NCI-H2171 treated with DMSO at 0.1 percent for 48 hours (cell line): ENCODE measurements around the gene HOXD13.
A peak's percentile ranks its signal among the peaks of the same experiment; 100 is the strongest.

Experiments used
- DNase-seq: peaks from one replicate; lab custom pipeline; 2025; lab: John Stamatoyannopoulos, UW

Gene HOXD13

GRCh38 chr2:176121190-176122051 lies 28.9 kb downstream of the HOXD13 start:
- no peak for DNase-seq

DNA sequence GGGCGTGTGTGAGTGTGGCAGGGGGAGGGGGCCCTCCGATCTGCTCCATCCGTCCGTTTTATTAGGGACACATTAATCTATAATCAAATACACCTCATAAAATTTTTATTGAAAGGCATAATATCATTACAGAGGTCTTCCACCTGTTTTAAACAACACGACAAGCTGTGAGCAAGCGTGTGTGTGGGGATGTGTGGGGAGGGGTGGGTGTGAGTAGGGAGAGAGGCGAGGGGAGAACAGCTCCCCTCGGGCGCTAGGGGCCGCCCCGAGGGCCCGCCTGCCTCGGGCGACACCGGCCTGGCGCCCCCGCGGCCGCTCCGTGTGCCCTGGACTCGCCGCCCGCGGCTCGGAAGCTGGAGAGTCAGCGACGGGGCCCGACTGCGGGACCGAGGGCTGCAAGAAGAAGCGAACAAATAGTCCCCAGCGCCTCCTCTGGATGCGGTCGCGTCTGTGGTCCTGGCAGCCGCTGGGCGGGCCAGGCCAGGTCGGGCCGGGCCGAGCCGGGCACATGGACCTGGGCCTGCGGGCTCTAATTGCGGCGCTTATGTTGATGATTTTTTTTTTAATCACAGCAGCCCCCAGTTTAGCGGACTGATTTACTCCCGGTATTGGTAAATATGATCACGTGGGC lies 29.6 kb downstream of the HOXD13 start:
- no peak for DNase-seq

DNA sequence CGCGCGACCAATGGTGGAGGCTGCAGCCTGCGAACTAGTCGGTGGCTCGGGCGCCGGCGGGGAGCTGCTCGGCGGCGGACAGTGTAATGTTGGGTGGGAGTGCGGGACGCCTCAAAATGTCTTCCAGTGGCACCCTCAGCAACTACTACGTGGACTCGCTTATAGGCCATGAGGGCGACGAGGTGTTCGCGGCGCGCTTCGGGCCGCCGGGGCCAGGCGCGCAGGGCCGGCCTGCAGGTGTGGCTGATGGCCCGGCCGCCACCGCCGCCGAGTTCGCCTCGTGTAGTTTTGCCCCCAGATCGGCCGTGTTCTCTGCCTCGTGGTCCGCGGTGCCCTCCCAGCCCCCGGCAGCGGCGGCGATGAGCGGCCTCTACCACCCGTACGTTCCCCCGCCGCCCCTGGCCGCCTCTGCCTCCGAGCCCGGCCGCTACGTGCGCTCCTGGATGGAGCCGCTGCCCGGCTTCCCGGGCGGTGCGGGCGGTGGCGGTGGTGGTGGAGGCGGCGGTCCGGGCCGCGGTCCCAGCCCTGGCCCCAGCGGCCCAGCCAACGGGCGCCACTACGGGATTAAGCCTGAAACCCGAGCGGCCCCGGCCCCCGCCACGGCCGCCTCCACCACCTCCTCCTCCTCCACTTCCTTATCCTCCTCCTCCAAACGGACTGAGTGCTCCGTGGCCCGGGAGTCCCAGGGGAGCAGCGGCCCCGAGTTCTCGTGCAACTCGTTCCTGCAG lies 30.3 kb downstream of the HOXD13 start, which contains the start of gene HOXD9:
TSS of gene HOXD9 (plus strand) at position 37 of the 728 bp plus-strand sequence. CDS start at position 87, 50 bp downstream.
- no peak for DNase-seq

GRCh38 chr2:176123411-176124109 lies 31.0 kb downstream of the HOXD13 start:
- no peak for DNase-seq

GRCh38 chr2:176124110-176124946 lies 31.8 kb downstream of the HOXD13 start:
- no peak for DNase-seq

DNA sequence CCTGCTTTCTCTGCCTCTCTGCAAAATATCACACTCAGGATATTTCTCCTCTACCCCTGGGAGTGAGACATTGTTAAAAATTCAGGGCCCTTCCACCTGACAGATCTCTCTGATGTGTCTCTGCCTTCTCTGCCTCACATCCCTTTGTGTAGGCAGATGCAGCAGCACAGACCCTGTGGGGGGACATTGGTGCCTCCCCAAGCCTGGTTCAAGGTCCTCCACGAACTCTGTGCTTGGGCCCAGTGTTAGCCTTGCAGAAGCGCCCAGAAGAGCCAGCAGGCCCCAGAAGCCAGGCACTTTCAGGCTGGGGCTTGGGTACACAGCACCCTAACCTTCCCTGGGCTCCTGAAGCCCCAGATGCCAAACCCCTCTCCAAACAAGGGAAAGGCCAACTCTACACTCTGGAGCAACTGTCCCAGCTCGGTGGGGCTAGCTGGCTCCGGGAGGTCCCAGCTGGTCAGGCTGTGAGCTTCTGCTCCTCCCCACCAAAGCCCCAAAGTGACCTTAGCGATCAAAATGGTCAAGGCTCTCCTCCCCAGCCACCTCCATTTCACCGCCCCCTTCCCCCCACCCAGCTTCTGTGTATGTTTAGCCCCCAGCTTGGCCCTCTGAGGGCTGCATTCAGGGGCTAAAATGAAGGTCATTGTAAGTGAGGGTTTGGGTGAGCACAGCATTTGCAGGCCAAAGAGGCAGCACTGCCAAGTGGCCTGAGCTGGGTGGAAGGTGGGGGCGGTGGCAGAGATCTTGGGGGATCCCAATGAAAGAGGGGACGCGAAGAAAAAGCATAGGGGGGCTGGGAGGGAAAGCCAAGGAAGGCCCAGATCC lies 32.6 kb downstream of the HOXD13 start:
- DNase-seq = no peak

- no peak for DNase-seq
Observed at GRCh38 chr2:176125772-176126054, 33.2 kb downstream of the HOXD13 start.

- peak; percentile 57 for DNase-seq
Observed at GRCh38 chr2:176126929-176127773, 34.6 kb downstream of the HOXD13 start.

DNA sequence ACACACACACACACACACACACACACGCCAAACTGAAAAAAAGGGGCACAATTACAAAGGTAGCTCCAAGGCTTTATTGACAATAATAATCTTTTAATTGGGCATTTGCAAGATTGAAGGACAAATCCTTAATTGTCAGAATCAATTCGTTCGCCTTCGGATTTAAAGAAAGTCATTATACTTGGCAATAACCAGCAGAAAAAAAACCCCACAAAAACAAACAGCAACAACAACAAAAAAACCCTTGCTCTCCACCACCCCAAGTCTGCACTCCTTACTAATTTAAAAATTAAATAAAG lies 35.2 kb downstream of the HOXD13 start:
- no peak for DNase-seq

- DNase-seq = no peak
Observed at GRCh38 chr2:176128172-176128981, 35.9 kb downstream of the HOXD13 start.

- peak; percentile 62 for DNase-seq
Observed at GRCh38 chr2:176128982-176129796, 36.7 kb downstream of the HOXD13 start, which contains the start of gene HOXD8. Gene HOXD8 (plus strand): TSS chr2:176129705. CDS start chr2:176130367, 662 bp downstream.

DNA sequence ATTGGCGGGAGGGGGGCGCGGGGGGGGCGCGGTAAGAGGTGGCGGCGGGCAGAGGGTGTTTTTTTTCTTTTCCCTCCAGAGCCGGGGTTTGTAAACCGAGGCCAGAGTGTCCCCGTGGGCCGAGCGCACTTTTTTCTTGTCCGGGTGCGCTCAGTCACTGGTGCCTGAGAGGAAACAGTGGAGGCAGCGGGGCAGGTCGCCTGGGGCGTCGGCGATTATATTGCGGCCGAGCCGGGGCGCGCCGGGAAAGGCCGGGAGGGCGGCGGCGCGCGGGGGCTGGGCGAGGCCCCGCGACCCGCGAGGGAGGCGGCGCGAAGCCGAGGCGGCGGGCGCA lies 37.3 kb downstream of the HOXD13 start:
- DNase-seq = no peak

DNA sequence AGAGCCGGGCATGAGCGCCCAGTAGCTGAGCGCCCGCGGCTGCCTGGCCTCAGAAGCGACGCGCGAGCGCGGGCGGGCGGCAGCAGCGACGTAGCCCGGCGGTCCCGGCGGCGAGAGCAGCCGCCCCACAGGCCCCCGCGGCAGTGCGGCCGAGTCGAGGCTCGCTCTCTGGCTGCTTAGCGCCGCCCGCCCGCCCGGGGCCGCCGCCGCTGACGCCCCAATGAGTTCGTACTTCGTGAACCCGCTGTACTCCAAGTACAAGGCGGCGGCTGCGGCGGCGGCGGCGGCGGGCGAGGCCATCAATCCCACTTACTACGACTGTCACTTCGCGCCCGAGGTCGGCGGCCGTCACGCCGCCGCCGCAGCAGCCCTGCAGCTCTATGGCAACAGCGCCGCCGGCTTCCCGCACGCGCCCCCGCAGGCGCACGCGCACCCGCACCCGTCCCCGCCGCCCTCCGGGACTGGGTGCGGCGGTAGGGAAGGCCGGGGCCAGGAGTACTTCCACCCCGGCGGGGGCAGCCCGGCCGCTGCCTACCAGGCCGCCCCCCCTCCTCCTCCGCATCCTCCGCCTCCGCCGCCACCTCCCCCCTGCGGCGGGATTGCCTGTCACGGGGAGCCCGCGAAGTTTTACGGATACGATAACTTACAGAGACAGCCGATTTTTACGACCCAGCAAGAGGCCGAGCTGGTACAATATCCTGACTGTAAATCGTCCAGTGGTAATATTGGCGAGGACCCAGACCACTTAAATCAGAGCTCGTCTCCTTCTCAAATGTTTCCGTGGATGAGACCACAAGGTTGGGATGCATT lies 37.8 kb downstream of the HOXD13 start:
- DNase-seq = peak; percentile 65

- no peak for DNase-seq
Observed at GRCh38 chr2:176130957-176131847, 38.7 kb downstream of the HOXD13 start.

- no peak for DNase-seq
Observed at GRCh38 chr2:176131848-176132158, 39.3 kb downstream of the HOXD13 start.
